Endothelial cell of umbilical vein (primary cell): ENCODE results near the gene CCSER1. TPM values are rescaled to one million over a fixed set of nuclear protein-coding genes. Genes with fewer than 3 reads are reported as not detected.
"Not testable (repeated sequence)": the region's sequence is repeated elsewhere in the genome, so short reads cannot be mapped to it uniquely, and the experiment has no call there.

Experiments used
- BruUV-seq: library from RNA; stranded (reverse); fragments of 400-500 nt; replicated peaks from 2 replicates; lab custom pipeline; 2021; lab: Mats Ljungman, UMichigan
- CTCF ChIA-PET: fragments of 300-600, 350-600 bp; sonication (Branson Sonifier 250); formaldehyde crosslinking; loops from one replicate; lab custom pipeline; 2021; ENCODE audit warnings: antibody characterized with exemption, inconsistent platforms; lab: Charles Lee
- POLR2A ChIA-PET: fragments of 300-600, 350-600 bp; sonication (Branson Sonifier 250); formaldehyde crosslinking; loops from one replicate; lab custom pipeline; 2021; ENCODE audit warnings: antibody characterized with exemption, inconsistent platforms; lab: Charles Lee
- DNase-seq: peaks from one replicate; pipeline ENCODE4 v3.0.0-alpha.2; 2011; ENCODE audit warnings: low read depth, low spot score
- FAIRE-seq: peaks from 2 replicates; lab custom pipeline; 2011; peaks lifted over from hg19 to GRCh38; lab: Jason Lieb, UNC
- H2AFZ ChIP-seq: 2 replicates; pipeline ENCODE4 v1.6.0; 2012; ENCODE audit warnings: low read depth, low read length, control low read depth, inconsistent platforms
- H3K27ac ChIP-seq: 2 replicates; pipeline ENCODE4 v1.5.1; 2011; ENCODE audit warnings: low read depth, mild to moderate bottlenecking, control low read depth, low read length, moderate library complexity; ENCODE audit not compliant: insufficient read depth
- H3K27me3 ChIP-seq, 2 experiments: 2 replicates each; pipeline versions ENCODE4 v1.6.0 to v1.6.1; 2011; ENCODE audit warnings: low read length in 2 of 2, mixed read lengths in 1 of 2; ENCODE audit not compliant: control insufficient read depth in 2 of 2, insufficient read depth in 2 of 2
- H3K36me3 ChIP-seq, 2 experiments: 2 replicates in 1 of 2; 3 replicates in 1 of 2; pipeline ENCODE4 v1.5.1; 2011; ENCODE audit warnings: low read length in 2 of 2, mild to moderate bottlenecking in 1 of 2, moderate library complexity in 1 of 2; ENCODE audit not compliant: control insufficient read depth in 2 of 2, insufficient read depth in 2 of 2; ENCODE audit errors: extremely low read depth in 1 of 2
- H3K4me1 ChIP-seq: 3 replicates; pipeline ENCODE4 v1.5.1; 2011; ENCODE audit warnings: mild to moderate bottlenecking, low read length; ENCODE audit not compliant: control insufficient read depth, insufficient read depth; ENCODE audit errors: extremely low read depth
- H3K4me2 ChIP-seq: 2 replicates; pipeline ENCODE4 v1.6.1; 2011; ENCODE audit warnings: low read length, control low read depth, mixed read lengths; ENCODE audit not compliant: insufficient read depth
- H3K4me3 ChIP-seq, 3 experiments: fragments of 200-600 bp in 1 of 3; sonication (generic), shearing (Covaris generic) in 1 of 3; replicated peaks in 1 of 3; 2 replicates each; pipeline ENCODE4 v1.5.1; 2011 to 2016; ENCODE audit warnings: control low read depth in 3 of 3, low read length in 3 of 3, mild to moderate bottlenecking in 2 of 3, inconsistent platforms in 1 of 3, low read depth in 1 of 3, moderate library complexity in 1 of 3; ENCODE audit not compliant: insufficient read depth in 1 of 3
- H3K79me2 ChIP-seq: 2 replicates; pipeline ENCODE4 v1.6.0; 2012; ENCODE audit warnings: low read length, inconsistent platforms; ENCODE audit not compliant: control insufficient read depth, insufficient read depth
- H3K9ac ChIP-seq: replicated peaks from 2 replicates; pipeline ENCODE3; 2011; ENCODE audit warnings: low read length, control low read depth; ENCODE audit not compliant: insufficient read depth; ENCODE audit errors: extremely low read depth
- H3K9me1 ChIP-seq: replicated peaks from 3 replicates; pipeline ENCODE4 v1.6.0; 2011; ENCODE audit warnings: mild to moderate bottlenecking, low read length; ENCODE audit not compliant: control insufficient read depth, insufficient read depth; ENCODE audit errors: extremely low read depth
- H3K9me3 ChIP-seq: replicated peaks from 2 replicates; pipeline ENCODE4 v1.5.1; 2012; ENCODE audit warnings: low read length, inconsistent platforms; ENCODE audit not compliant: control insufficient read depth, insufficient read depth
- H4K20me1 ChIP-seq: replicated peaks from 2 replicates; pipeline ENCODE3; 2011; ENCODE audit warnings: mild to moderate bottlenecking, low read length; ENCODE audit not compliant: control insufficient read depth, insufficient read depth; ENCODE audit errors: extremely low read depth
- dilution Hi-C: fragments of 300-500 bp; cut with MboI; formaldehyde crosslinking; loops from one replicate; pipeline ENCODE4 v1.15.0; 2019; ENCODE audit warnings: low sequenced_read_pairs; ENCODE audit not compliant: extremely low pct_ligation_motif_present
- intact Hi-C: fragments of 100-400 bp; cut with micrococcal nuclease; formaldehyde crosslinking; loops from one replicate; pipeline ENCODE4 v1.10.0; 2022
- polyA plus RNA-seq, 4 experiments: library from polyadenylated mRNA; depleted of rRNA in 3 of 4; stranded (reverse) in 3 of 4; unstranded in 1 of 4; fragments of >200 nt; gene quantifications; 2 replicates each; pipeline versions ENCODE4 v1.2.1 to v1.2.3, GENCODE V29; 2011 to 2012; ENCODE audit warnings: missing spikeins in 1 of 4
- total RNA-seq: library from RNA; stranded (reverse); gene quantifications from 2 replicates; pipeline ENCODE4 v1.2.3, GENCODE V29; 2021
- TF ChIP-seq, protein P1 (sequence below): IDR thresholded peaks from 2 replicates; pipeline ENCODE4 v1.6.1; 2011; ENCODE audit not compliant: insufficient read depth, insufficient read length

The CCSER1 gene
- total and polyA plus RNA-seq, 2 donors (not counting 3 experiments of a cell fraction or from before 2014, with no cell fraction given): 0.11 to 1.8 TPM

DNA sequence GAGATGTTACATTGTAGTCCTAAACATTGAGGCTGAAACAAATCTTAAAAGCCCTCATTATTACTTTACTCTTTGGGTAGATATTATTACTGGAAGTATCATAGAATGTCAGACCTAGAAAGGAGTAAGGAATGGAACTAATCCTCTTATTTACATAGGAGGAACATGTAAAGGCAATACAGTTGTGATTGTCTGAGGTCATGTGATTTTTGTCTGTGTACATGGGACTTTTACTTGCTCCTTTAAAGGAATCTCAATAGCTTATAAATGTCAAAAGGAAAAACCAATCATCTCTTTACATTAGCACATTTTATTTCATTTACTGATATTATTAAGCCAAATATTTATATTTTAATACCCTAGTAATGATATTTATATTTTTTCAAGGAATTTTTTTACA, 568.2 kb downstream of the CCSER1 start:
- Histone ChIP-seq H2AFZ (no peak overlapping the region), H3K4me3 (no peak overlapping the region), H3K27me3 (peaks cover 0 to 2% of the 10 kb centered on the region in 2 experiments), H3K79me2 (no peaks in the 10 kb centered on the region), H3K4me1 (no peaks in the 10 kb centered on the region), H3K9me3 (no peaks in the 10 kb centered on the region), H3K9me1 (no peaks in the 10 kb centered on the region), H3K4me2 (no peak overlapping the region), H3K36me3 (no peaks in the 10 kb centered on the region), H3K27ac (no peak overlapping the region), H3K9ac (no peak overlapping the region), H4K20me1 (no peaks in the 10 kb centered on the region)
- DNase-seq (no peak), FAIRE-seq (no peak)
- TF ChIP-seq, protein P1, sequence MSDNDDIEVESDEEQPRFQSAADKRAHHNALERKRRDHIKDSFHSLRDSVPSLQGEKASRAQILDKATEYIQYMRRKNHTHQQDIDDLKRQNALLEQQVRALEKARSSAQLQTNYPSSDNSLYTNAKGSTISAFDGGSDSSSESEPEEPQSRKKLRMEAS: no peak
- CTCF ChIA-PET: interaction anchor here (0.7 to 1.6 kb wide), 5 partner anchors 9 to 169 kb away, joined by 3 to 5 read pairs (median 3); no protein-coding TSS in a partner anchor
- intact Hi-C loops: no loop called here
- BruUV-seq: no TSS peak
- dilution Hi-C loops: no loop called here
- POLR2A ChIA-PET: no interaction called here

DNA sequence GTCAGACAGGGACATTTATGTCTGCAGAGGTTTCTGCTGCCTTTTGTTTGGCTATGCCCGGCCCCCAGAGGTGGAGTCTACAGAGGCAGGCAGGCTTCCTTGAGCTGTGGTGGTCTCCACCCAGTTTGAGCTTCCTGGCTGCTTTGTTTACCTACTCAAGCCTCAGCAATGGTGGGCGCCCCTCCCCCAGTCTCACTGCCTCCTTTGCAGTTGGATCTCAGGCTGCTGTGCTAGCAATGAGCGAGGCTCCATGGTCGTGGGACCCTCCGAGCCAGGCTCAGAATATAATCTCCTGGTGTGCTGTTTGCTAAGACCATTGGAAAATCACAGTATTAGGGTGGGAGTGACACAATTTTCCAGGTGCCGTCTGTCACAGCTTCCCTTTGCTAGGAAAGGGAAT, 578.3 kb downstream of the CCSER1 start:
- POLR2A ChIA-PET, dilution Hi-C loops, H3K4me1 ChIP-seq, H3K4me3 ChIP-seq, CTCF ChIA-PET, H4K20me1 ChIP-seq, H3K4me2 ChIP-seq, H3K36me3 ChIP-seq, H3K9ac ChIP-seq, DNase-seq, BruUV-seq, H2AFZ ChIP-seq, FAIRE-seq, H3K27ac ChIP-seq, H3K9me3 ChIP-seq, intact Hi-C loops, H3K9me1 ChIP-seq, H3K27me3 ChIP-seq, H3K79me2 ChIP-seq: not testable (repeated sequence)
